Astrocyte of the spinal cord (primary cell): ENCODE data around the gene HGF.

Experiments
- DNase-seq: peaks from one replicate; pipeline ENCODE4 v3.0.0; 2011; ENCODE audit warnings: low read depth, low spot score
- H3K4me3 ChIP-seq: 2 replicates; pipeline ENCODE4 v1.5.1; 2011; ENCODE audit warnings: low read depth, mild to moderate bottlenecking, low read length, moderate library complexity
- CTCF ChIP-seq: IDR thresholded peaks from 2 replicates; pipeline ENCODE4 v1.5.1; 2012; ENCODE audit warnings: low read depth, mild to moderate bottlenecking, low read length, inconsistent platforms
- in situ Hi-C: cut with HindIII; loops from 2 replicates; pipeline ENCODE4 v1.10.0; 2017; ENCODE audit warnings: low sequenced_read_pairs

Gene HGF

GRCh38 chr7:81709836-81710235 is 60.0 kb downstream of the HGF start:
- no peak for DNase-seq
- in situ Hi-C loops = no loop called here
- TF ChIP-seq CTCF = no peak
- no peak overlapping the region for H3K4me3 ChIP-seq

- TF ChIP-seq CTCF = no peak
- DNase-seq = no peak
- no peak overlapping the region for H3K4me3 ChIP-seq
- in situ Hi-C loops = no loop called here
Observed at GRCh38 chr7:81707966-81708365, 61.9 kb downstream of the HGF start.

GRCh38 chr7:81707196-81707595 is 62.7 kb downstream of the HGF start:
- DNase-seq = no peak
- in situ Hi-C loops = no loop called here
- no peak overlapping the region for H3K4me3 ChIP-seq
- TF ChIP-seq CTCF = no peak

- no peak for TF ChIP-seq CTCF
- no peak overlapping the region for H3K4me3 ChIP-seq
- no peak for DNase-seq
- in situ Hi-C loops = no loop called here
Observed at GRCh38 chr7:81705206-81705605, 64.6 kb downstream of the HGF start.

GRCh38 chr7:81704595-81704994 is 65.3 kb downstream of the HGF start:
- no peak for TF ChIP-seq CTCF
- no peak for DNase-seq
- H3K4me3 ChIP-seq = no peak overlapping the region
- in situ Hi-C loops = no loop called here

GRCh38 chr7:81698965-81699364 is 70.9 kb downstream of the HGF start:
- no peak overlapping the region for H3K4me3 ChIP-seq
- in situ Hi-C loops = no loop called here
- no peak for DNase-seq
- no peak for TF ChIP-seq CTCF

- in situ Hi-C loops = no loop called here
- DNase-seq = no peak
- TF ChIP-seq CTCF = no peak
Observed at GRCh38 chr7:81694711-81695110, 75.1 kb downstream of the HGF start.

More at GRCh38 chr7:81694711-81695110, 75.1 kb downstream of the HGF start:
- no peak overlapping the region for H3K4me3 ChIP-seq
